ENCODE results near the gene PLEKHF1. TPM values are rescaled to one million over a fixed set of nuclear protein-coding genes. Genes with fewer than 3 reads are reported as not detected.
A peak's percentile ranks its signal among the peaks of the same experiment; 100 is the strongest.
"Not testable (repeated sequence)": the region's sequence is repeated elsewhere in the genome, so short reads cannot be mapped to it uniquely, and the experiment has no call there.

The PLEKHF1 gene
- polyA plus RNA-seq, 10 donors = 2.7 to 4.9 (median 3.6) TPM

GRCh38 chr19:29697523-29698261 lies 32.4 kb downstream of the PLEKHF1 start:
- DNase-seq = no peak

GRCh38 chr19:29699861-29700260 lies 34.6 kb downstream of the PLEKHF1 start:
- DNase-seq = no peak

GRCh38 chr19:29700498-29700897 lies 35.2 kb downstream of the PLEKHF1 start:
- no peak for DNase-seq

- DNase-seq = no peak
Observed at GRCh38 chr19:29702161-29702962, 37.1 kb downstream of the PLEKHF1 start.

GRCh38 chr19:29702963-29703320 lies 37.7 kb downstream of the PLEKHF1 start:
- no peak for DNase-seq

- DNase-seq = no peak
Observed at GRCh38 chr19:29704562-29705558, 39.6 kb downstream of the PLEKHF1 start.

GRCh38 chr19:29705706-29706105 lies 40.4 kb downstream of the PLEKHF1 start:
- DNase-seq = no peak

- no peak for DNase-seq
Observed at GRCh38 chr19:29706635-29707034, 41.4 kb downstream of the PLEKHF1 start.

GRCh38 chr19:29708554-29709439 lies 43.5 kb downstream of the PLEKHF1 start:
- no peak for DNase-seq

- DNase-seq = not testable (repeated sequence)
Observed at GRCh38 chr19:29709440-29709798, 44.2 kb downstream of the PLEKHF1 start.

GRCh38 chr19:29711584-29712132 lies 46.4 kb downstream of the PLEKHF1 start:
- DNase-seq = no peak

GRCh38 chr19:29712744-29713516 lies 47.7 kb downstream of the PLEKHF1 start:
- DNase-seq = no peak

- DNase-seq = no peak
Observed at GRCh38 chr19:29714371-29714952, 49.2 kb downstream of the PLEKHF1 start.

GRCh38 chr19:29714953-29715700 lies 49.9 kb downstream of the PLEKHF1 start, which contains the start of gene C19orf12:
Gene C19orf12 (minus strand): TSS chr19:29715261. CDS start chr19:29708413, 6,848 bp downstream.
- DNase-seq = peak; percentile 47 to 89 (median 78)

- peak in 1 of 3 donors; percentile 46 for DNase-seq
Observed at GRCh38 chr19:29715701-29716581, 50.7 kb downstream of the PLEKHF1 start.

- no peak for DNase-seq
Observed at GRCh38 chr19:29717051-29717450, 51.8 kb downstream of the PLEKHF1 start.

- peak in 1 of 3 donors; percentile 41 for DNase-seq
Observed at GRCh38 chr19:29724102-29724641, 58.9 kb downstream of the PLEKHF1 start.

Data from muscle of back (tissue), 11 donors.